Measurements from ENCODE around the gene MSRB2.

GRCh38 chr10:23073527-23073926 is 21.9 kb upstream of the MSRB2 start:
- TF ChIP-seq POLR2A (IDR thresholded peaks at IDR 0.05; ENCODE audit: low read depth, low read length) = no peak
- TF ChIP-seq, protein P1, sequence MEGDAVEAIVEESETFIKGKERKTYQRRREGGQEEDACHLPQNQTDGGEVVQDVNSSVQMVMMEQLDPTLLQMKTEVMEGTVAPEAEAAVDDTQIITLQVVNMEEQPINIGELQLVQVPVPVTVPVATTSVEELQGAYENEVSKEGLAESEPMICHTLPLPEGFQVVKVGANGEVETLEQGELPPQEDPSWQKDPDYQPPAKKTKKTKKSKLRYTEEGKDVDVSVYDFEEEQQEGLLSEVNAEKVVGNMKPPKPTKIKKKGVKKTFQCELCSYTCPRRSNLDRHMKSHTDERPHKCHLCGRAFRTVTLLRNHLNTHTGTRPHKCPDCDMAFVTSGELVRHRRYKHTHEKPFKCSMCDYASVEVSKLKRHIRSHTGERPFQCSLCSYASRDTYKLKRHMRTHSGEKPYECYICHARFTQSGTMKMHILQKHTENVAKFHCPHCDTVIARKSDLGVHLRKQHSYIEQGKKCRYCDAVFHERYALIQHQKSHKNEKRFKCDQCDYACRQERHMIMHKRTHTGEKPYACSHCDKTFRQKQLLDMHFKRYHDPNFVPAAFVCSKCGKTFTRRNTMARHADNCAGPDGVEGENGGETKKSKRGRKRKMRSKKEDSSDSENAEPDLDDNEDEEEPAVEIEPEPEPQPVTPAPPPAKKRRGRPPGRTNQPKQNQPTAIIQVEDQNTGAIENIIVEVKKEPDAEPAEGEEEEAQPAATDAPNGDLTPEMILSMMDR (conservative IDR thresholded peaks at IDR 0.05; ENCODE audit: low read depth, low read length) = no peak
- no peak for TF ChIP-seq BHLHE40 (IDR thresholded peaks at IDR 0.05; ENCODE audit: low read depth, low read length)
- no peak for TF ChIP-seq SMC3 (IDR thresholded peaks at IDR 0.05; ENCODE audit: low read depth, low read length)
- TF ChIP-seq, protein P2, sequence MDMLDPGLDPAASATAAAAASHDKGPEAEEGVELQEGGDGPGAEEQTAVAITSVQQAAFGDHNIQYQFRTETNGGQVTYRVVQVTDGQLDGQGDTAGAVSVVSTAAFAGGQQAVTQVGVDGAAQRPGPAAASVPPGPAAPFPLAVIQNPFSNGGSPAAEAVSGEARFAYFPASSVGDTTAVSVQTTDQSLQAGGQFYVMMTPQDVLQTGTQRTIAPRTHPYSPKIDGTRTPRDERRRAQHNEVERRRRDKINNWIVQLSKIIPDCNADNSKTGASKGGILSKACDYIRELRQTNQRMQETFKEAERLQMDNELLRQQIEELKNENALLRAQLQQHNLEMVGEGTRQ (IDR thresholded peaks at IDR 0.05; ENCODE audit: low read depth, low read length) = no peak
